NCI-H2196 (cell line): ENCODE data around the gene COL4A1.

Experiments used
- DNase-seq: peaks from one replicate; lab custom pipeline; 2025; ENCODE audit not compliant: unreplicated experiment; lab: John Stamatoyannopoulos, UW

The COL4A1 gene

GRCh38 chr13:110294146-110294545 is 12.8 kb downstream of the COL4A1 start:
- no peak for DNase-seq

GRCh38 chr13:110293649-110294048 is 13.3 kb downstream of the COL4A1 start:
- no peak for DNase-seq

- no peak for DNase-seq
Measured at GRCh38 chr13:110293037-110293436, 13.9 kb downstream of the COL4A1 start.

- DNase-seq: no peak
Measured at GRCh38 chr13:110291286-110291685, 15.7 kb downstream of the COL4A1 start.

GRCh38 chr13:110290826-110291225 is 16.1 kb downstream of the COL4A1 start:
- DNase-seq: no peak

- no peak for DNase-seq
Measured at GRCh38 chr13:110290153-110290552, 16.8 kb downstream of the COL4A1 start.

- no peak for DNase-seq
Measured at GRCh38 chr13:110289661-110290060, 17.3 kb downstream of the COL4A1 start.

- DNase-seq: no peak
Measured at GRCh38 chr13:110289174-110289573, 17.8 kb downstream of the COL4A1 start.

- DNase-seq: no peak
Measured at GRCh38 chr13:110286833-110287819, 19.8 kb downstream of the COL4A1 start.

- no peak for DNase-seq
Measured at GRCh38 chr13:110285991-110286832, 20.7 kb downstream of the COL4A1 start.

GRCh38 chr13:110284779-110285484 is 22.0 kb downstream of the COL4A1 start:
- no peak for DNase-seq

GRCh38 chr13:110283736-110284517 is 23.0 kb downstream of the COL4A1 start:
- DNase-seq: no peak

GRCh38 chr13:110282316-110282841 is 24.6 kb downstream of the COL4A1 start:
- DNase-seq: no peak

- no peak for DNase-seq
Measured at GRCh38 chr13:110281736-110282135, 25.2 kb downstream of the COL4A1 start.

- DNase-seq: no peak
Measured at GRCh38 chr13:110280985-110281688, 25.8 kb downstream of the COL4A1 start.

GRCh38 chr13:110280231-110280813 is 26.6 kb downstream of the COL4A1 start:
- no peak for DNase-seq

- DNase-seq: no peak
Measured at GRCh38 chr13:110279684-110280083, 27.3 kb downstream of the COL4A1 start.

- no peak for DNase-seq
Measured at GRCh38 chr13:110278859-110279258, 28.1 kb downstream of the COL4A1 start.

GRCh38 chr13:110277357-110277975 is 29.5 kb downstream of the COL4A1 start:
- no peak for DNase-seq
